ACC112 (cell line): Measurements from ENCODE around the gene PLA2G6.
A peak's percentile ranks its signal among the peaks of the same experiment; 100 is the strongest.
"Not testable (repeated sequence)": the region's sequence is repeated elsewhere in the genome, so short reads cannot be mapped to it uniquely, and the experiment has no call there.

ENCODE experiments used
- H2AFZ ChIP-seq: fragments of 200-600 bp; sonication (generic); one replicate; pipeline ENCODE4 v1.6.0; 2017; ENCODE audit warnings: antibody characterized with exemption, low read length; ENCODE audit not compliant: unreplicated experiment
- H3K27ac ChIP-seq: fragments of 200-600 bp; sonication (generic); 2 replicates; pipeline ENCODE4 v1.5.1; 2014; ENCODE audit warnings: low read depth, mild to moderate bottlenecking, antibody characterized with exemption, low read length, moderate library complexity
- H3K27me3 ChIP-seq: fragments of 200-600 bp; sonication (generic); 2 replicates; pipeline ENCODE4 v1.6.1; 2014; ENCODE audit warnings: mild to moderate bottlenecking, antibody characterized with exemption, low read length, moderate library complexity, mixed read lengths; ENCODE audit not compliant: insufficient read depth
- H3K36me3 ChIP-seq: fragments of 200-600 bp; sonication (generic); 2 replicates; pipeline ENCODE4 v1.6.1; 2016; ENCODE audit warnings: mild to moderate bottlenecking, antibody characterized with exemption, low read length, moderate library complexity, mixed read lengths; ENCODE audit not compliant: insufficient read depth
- H3K4me1 ChIP-seq: fragments of 200-600 bp; sonication (generic); one replicate; pipeline ENCODE4 v1.6.1; 2016; ENCODE audit warnings: low read length, mixed read lengths; ENCODE audit not compliant: insufficient read depth, unreplicated experiment, control insufficient read depth
- H3K4me3 ChIP-seq: fragments of 200-600 bp; sonication (generic); 2 replicates; pipeline ENCODE4 v1.5.1; 2014; ENCODE audit warnings: mild to moderate bottlenecking, low read depth, low read length
- H3K79me2 ChIP-seq: fragments of 200-600 bp; sonication (generic); one replicate; pipeline ENCODE4 v1.6.0; 2016; ENCODE audit warnings: low read length; ENCODE audit not compliant: control insufficient read depth, unreplicated experiment, insufficient read depth

The PLA2G6 gene

DNA sequence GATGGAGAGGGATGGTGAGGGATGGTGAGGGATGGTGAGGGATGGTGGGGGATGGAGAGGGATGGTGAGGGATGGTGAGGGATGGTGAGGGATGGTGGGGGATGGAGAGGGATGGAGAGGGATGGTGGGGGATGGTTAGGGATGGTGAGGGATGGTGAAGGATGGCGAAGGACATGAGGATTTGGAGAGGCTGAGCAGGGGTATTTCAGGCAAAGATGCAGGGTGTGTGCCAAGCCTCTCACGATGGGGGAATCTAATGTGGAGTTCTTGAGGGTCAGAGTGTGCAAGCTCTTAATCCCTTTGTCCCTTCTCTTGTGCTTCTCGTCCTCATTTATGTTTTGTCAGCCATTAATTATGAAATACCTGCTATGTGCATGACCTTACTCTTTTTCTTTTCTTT lies 7.5 kb upstream of the PLA2G6 start:
- peaks cover 8% of the 10 kb centered on the region for H3K4me1 ChIP-seq
- no peaks in the 10 kb centered on the region for H3K36me3 ChIP-seq
- H3K27ac ChIP-seq = no peak overlapping the region
- no peaks in the 10 kb centered on the region for H3K79me2 ChIP-seq
- H3K4me3 ChIP-seq = no peak overlapping the region
- H2AFZ ChIP-seq = no peak overlapping the region
- no peaks in the 10 kb centered on the region for H3K27me3 ChIP-seq

DNA sequence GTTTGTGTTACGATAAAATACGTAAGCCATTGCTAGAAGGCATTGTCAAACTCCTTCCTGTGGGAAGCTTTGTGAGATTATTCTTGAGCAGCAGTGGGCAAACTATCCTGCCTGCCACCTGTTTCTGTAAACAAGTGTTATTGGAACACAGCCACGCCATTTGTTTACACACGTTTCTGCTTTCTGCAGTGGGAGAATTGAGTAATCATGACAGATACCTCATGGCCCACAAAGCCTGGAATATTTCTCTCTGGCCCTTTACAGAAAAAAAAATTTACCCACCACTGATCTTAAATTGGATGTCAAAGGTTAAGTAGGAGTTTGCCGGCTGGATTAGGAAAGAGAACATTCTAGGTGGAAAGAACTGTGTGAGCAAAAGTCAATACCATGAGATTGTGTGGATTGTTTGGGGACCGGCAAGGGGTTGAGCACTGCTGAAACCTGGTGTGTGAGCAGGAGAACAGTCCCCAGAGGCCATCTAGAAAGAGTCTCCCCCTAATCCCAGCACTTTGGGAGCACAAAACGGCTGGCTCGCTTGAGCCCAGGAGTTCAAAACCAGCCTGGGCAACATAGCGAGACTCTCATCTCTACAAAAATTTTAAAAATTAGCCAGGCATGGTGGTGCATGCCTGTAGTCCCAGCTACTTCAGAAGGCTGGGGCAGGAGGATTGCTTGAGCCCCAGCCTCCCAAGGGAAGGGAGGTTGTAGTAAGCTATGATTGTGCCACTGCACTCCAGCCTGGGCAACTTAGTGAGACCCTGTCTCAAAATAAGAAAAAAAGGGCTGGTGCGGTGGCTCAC lies 6.0 kb upstream of the PLA2G6 start:
- Histone ChIP-seq H3K27ac (no peak overlapping the region), H2AFZ (no peak overlapping the region), H3K4me3 (no peak overlapping the region), H3K36me3 (no peaks in the 10 kb centered on the region), H3K4me1 (peaks cover 8% of the 10 kb centered on the region), H3K27me3 (no peaks in the 10 kb centered on the region), H3K79me2 (no peaks in the 10 kb centered on the region)

DNA sequence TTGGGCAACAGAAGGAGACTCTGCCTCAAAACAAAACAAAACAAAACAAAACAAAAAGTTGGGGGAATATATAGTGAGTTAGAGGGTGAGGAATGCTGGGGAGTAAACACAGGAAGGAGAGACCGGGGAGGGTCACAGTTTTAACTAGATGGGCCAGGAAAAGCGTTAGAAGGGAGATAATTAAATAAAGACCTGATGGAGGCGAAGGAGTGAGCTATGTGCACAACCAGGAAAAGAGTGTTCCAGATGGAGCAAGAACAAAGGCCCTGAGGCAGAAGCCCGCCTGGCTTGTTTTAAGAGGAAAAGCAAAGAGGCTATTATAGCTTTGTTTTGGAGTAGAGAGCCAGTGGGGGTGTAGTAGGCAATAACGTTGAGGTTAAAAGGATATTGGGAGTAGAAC lies 4.8 kb upstream of the PLA2G6 start:
- Histone ChIP-seq H3K27ac (no peak overlapping the region), H3K27me3 (no peaks in the 10 kb centered on the region), H3K79me2 (no peaks in the 10 kb centered on the region), H3K4me3 (no peak overlapping the region), H3K4me1 (peaks cover under 1% of the 10 kb centered on the region), H2AFZ (no peak overlapping the region), H3K36me3 (no peaks in the 10 kb centered on the region)

DNA sequence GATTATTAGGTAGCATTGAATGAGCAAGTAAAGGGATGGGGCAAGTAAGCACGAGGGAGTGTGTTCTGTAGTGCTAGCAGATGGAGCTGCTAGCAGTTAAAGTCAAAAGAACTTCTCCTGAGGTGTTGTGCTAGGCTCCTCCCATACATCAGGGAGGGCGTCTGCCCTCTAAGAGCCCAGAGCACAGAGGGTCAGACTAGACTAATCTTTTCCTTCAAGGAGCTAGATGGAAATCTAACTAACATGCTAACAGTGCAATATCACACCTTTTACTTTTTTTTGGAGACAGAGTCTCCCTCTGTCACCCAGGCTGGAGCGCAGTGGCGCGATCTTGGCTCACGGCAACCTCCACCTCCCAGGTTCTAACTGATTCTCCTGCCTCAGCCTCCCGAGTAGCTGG lies 3.2 kb upstream of the PLA2G6 start:
- H3K79me2 ChIP-seq = no peaks in the 10 kb centered on the region
- H3K4me3 ChIP-seq = no peak overlapping the region
- no peaks in the 10 kb centered on the region for H3K36me3 ChIP-seq
- peaks cover 16% of the 10 kb centered on the region for H3K4me1 ChIP-seq
- H2AFZ ChIP-seq = no peak overlapping the region
- no peaks in the 10 kb centered on the region for H3K27me3 ChIP-seq
- H3K27ac ChIP-seq = no peak overlapping the region

DNA sequence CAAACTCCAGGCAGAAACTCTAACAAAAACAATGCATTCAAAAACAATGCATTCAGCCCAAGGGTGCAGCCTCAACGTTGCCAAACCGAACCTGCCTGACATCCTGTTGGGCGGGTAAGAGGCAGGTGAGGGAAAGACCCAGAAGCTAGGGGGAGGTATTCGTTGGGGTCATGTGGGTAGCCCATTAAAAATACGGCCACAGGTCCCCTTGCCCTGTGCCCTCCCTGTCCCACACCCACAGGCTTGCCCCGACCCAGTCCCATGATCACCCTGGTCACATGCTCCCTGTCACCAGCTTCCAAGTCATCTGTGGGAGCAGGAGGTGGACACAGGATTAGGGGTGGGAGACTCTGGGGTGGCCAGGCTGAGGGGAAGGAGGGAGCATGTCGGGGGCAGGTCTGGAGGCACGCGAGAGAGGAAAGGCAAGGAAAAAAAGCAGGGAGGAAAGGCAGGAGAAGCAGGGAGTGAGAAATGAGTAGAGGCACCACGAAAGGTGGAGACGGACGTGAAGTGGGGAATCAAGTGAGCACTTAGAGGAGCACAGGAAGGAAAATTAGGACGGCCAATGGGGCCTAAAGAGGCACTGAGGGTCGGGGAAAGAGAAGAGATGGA lies 683 bp downstream of the PLA2G6 start:
- no peaks in the 10 kb centered on the region for H3K36me3 ChIP-seq
- H3K4me1 ChIP-seq = peaks cover 41% of the 10 kb centered on the region
- H3K27ac ChIP-seq = peak overlapping the region; percentile 99
- peak overlapping the region; percentile 81 for H3K4me3 ChIP-seq
- no peaks in the 10 kb centered on the region for H3K79me2 ChIP-seq
- H2AFZ ChIP-seq = peak overlapping the region; percentile 73
- no peaks in the 10 kb centered on the region for H3K27me3 ChIP-seq

DNA sequence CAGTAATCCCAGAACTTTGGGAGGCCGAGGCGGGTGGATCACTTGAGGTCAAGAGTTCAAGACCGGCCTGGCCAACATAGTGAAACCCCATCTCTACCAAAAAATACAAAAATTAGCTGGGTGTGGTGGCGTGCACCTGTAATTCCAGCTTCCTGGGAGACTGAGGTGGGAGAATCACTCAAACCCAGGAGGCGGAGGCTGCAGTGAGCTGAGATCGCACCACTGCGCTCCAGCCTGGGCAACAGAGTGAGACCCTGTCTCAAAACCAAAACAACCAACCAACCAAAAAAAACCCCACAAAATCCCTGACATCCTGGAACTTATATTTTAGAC lies 3.1 kb downstream of the PLA2G6 start:
- H2AFZ ChIP-seq, H3K79me2 ChIP-seq, H3K27me3 ChIP-seq, H3K4me3 ChIP-seq, H3K36me3 ChIP-seq: not testable (repeated sequence)
- Histone ChIP-seq H3K4me1 (peaks cover 41% of the 10 kb centered on the region), H3K27ac (peak overlapping the region; percentile 99)

DNA sequence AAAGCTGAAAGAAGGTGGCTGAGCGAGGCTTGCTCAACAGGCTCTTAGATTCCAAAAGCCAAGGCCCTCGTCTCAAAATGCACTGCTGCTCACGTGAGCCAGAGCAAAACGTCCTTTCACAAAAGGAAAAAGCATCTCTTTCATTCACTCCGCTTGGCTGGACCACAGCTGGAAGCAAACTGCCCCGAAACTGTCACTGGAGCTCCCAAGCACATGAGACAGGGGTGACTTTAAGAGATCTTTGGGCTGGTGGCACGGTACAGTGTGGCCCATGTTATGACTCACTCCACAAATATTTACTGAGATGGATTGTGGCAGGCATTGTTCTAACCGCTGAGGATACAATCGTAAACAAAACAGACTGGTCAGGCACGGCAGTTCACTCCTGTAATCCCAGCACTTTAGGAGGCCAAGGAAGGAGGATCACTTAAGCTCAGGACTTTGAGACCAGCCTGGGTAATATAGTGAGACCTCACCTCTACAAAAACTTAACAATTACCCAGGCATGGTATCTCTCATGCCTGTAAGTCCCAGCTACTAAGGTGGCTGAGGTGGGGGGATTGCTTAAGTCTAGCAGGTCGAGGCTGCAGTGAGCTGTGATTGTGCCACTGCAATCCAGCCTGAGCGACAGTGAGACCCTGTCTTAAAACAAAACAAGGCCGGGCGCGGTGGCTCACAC lies 3.6 kb downstream of the PLA2G6 start:
- Histone ChIP-seq H3K27ac (peak overlapping the region; percentile 99), H3K36me3 (no peaks in the 10 kb centered on the region), H3K4me3 (0 out of 2 replicates have a peak overlapping the region, but pooled peaks have one; percentile 55), H3K27me3 (no peaks in the 10 kb centered on the region), H2AFZ (no peak overlapping the region), H3K4me1 (peaks cover 44% of the 10 kb centered on the region), H3K79me2 (no peaks in the 10 kb centered on the region)

DNA sequence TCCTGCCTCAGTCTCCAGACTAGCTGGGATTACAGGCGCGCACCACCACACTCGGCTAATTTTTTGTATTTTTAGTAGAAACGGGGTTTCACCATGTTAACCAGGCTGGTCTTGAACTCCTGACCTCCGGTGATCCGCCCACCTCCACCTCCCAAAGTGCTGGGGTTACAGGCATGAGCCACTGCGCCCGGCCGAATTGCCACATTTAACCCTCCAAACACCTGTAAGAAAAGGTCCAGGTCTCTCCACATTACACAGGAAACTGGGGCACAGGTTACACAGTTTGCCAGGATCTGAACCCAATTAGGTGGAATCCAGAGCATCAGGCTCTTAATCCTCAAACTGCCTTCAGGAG lies 4.1 kb downstream of the PLA2G6 start:
- H3K4me3 ChIP-seq = 0 out of 2 replicates have a peak overlapping the region, but pooled peaks have one; percentile 55
- peak overlapping the region; percentile 99 for H3K27ac ChIP-seq
- not testable (repeated sequence) for H3K27me3 ChIP-seq, H3K79me2 ChIP-seq, H3K36me3 ChIP-seq, H2AFZ ChIP-seq
- H3K4me1 ChIP-seq = peaks cover 50% of the 10 kb centered on the region

DNA sequence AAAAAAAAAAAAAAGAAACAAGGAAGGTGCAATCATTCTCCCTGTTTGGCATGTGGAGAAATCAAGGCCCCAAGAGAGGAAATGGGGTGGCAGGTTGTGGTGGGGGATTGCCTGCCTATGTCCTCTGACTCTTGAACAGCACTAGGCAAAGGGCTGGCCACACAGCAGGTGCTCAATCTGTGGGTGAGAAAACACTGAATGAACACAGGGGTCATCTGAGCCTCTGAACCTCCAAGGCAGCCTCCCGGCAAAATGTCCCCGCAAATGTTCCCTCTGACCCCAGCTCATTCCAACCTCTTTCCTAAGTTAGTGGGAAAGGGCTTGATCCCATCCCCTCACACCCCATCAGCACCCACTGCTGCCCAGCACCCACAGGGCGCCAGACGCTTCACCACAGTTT lies 4.6 kb downstream of the PLA2G6 start:
- peak overlapping the region; percentile 99; the same call in 1 of the 2 replicates for H3K27ac ChIP-seq
- no peaks in the 10 kb centered on the region for H3K36me3 ChIP-seq
- H3K79me2 ChIP-seq = no peaks in the 10 kb centered on the region
- peaks cover 53% of the 10 kb centered on the region for H3K4me1 ChIP-seq
- no peak overlapping the region for H2AFZ ChIP-seq
- no peak overlapping the region for H3K4me3 ChIP-seq
- H3K27me3 ChIP-seq = no peaks in the 10 kb centered on the region

DNA sequence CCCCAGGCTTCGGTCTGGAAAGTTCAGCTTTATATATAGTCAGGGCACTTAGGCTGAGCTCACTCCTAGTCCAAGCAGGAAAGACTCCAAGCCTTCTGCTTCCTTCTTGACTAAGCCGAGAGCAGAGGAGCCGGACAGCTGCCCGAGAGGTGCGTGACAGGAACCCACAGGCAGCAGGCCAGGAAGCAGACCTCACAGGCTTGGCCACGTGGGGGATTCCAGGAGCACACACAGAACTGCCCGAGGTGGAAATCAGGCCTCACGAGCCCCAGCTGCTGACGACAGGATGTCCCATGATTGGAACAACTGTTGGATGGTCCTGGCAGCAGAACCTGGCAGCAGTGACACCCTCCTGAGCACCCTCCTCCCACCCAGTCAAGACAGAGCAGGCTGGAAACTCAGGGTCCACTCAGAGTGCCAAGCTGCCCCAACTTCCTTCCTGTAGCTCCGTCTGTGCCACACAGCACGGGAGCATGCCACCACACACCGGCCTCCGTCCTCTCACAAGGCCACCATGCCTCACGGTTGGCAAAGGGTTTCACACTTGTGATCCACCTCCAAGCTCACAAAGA lies 5.4 kb downstream of the PLA2G6 start:
- H3K36me3 ChIP-seq = no peaks in the 10 kb centered on the region
- H3K4me1 ChIP-seq = peaks cover 51% of the 10 kb centered on the region
- peak overlapping the region; percentile 47; the same call in 1 of the 2 replicates for H3K27ac ChIP-seq
- no peaks in the 10 kb centered on the region for H3K27me3 ChIP-seq
- H3K4me3 ChIP-seq = no peak overlapping the region
- H2AFZ ChIP-seq = no peak overlapping the region
- no peaks in the 10 kb centered on the region for H3K79me2 ChIP-seq
